ACHN (cell line): ENCODE results near the gene DMGDH.

ENCODE experiments used
- DNase-seq: peaks from one replicate; pipeline ENCODE4 v3.0.0-alpha.2; 2015
- in situ Hi-C: cut with HindIII; loops from 2 replicates; pipeline ENCODE4 v1.10.0; 2017; ENCODE audit warnings: low sequenced_read_pairs, low pct_ligation_motif_present, low pct_unique_long_range_greater_than_20kb

Gene DMGDH

DNA sequence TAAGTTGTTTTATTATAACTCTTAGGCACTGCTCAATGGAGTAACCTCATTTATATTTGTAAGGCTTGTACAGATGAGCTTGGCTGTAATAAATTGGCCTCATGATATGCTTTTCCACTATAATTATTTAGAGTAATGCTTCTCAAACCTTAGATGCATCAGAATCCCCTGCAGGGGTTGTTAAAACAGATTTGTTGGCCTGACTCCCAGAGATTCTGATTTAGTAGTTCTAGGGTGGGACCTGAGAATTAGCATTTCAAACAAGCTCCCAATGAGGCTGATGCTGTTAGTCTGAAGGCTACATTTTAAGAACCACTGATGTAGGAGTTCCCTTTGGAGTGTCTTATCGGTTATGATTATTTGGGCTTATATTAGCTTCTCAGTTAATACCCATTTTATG lies 46.1 kb downstream of the DMGDH start:
- in situ Hi-C loops = no loop called here
- DNase-seq = no peak

DNA sequence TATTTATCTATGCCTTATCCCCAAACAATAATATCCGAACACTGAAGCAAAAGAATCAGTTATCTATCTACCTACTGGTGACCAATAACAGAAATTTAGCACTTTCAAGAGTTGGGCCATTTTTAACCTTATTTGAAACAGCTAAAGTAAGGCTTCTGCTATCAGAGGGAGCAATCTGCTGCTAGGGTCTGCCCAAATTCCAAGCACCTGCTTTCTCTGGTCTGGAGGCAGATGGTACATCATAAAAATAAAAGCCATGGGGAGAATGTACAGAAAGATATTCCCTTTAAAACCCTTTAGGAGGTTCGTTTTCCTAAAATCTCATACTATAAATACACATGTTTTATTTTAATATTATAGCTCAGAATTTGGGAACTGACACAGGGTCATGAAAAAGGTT lies 46.7 kb downstream of the DMGDH start:
- in situ Hi-C loops = no loop called here
- no peak for DNase-seq

DNA sequence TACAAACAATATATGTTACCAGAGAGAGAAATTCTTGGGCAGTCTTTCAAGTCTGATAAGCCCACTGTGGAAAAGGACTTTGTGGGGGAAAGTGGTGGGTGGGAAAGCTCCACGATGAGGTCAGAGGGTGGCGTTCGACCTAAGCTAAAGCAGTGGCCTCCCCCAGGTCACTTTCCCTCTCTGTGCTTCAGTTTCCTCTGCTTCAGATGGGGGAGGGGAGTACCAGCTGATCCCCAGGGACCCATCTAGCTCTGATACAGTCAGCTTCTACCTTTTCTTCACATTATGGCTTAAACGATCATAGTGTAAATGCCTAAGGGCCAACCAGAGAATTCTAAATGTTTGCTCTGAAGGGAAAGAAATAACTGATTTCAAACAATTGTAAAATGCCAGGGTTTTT lies 47.7 kb downstream of the DMGDH start:
- DNase-seq = no peak
- in situ Hi-C loops = no loop called here

DNA sequence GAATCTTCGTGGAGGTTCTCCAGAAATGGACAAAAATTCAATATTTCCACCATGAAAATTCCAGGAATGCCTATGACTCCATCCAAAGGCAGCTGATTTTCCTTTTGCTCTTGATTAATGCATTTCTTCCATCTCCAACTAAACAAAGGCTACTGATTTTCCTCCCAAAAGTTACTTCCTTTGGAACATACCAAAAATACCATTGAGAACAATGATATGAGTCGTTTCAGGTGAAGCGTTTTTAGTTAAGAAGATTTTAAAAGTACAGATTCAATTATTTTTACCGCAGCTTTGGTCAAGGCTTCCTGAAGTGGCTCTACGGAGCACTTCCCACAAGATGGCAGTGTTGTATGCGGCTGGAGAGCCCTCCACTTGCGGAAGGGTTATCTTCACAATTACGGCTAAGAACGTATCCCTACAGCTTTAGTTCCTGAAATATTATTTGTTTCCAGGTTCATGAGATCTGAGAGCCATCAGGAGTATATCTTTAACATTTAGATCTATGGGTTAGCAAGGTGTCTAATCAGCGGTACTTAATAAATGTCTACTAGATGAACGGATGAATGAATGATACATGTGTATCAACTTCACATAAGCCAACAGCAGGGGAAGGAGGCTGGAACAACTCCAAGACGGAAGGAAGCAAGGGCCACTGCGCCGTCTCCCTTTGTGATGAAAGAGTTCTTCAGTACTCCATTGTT lies 48.5 kb downstream of the DMGDH start:
- peak; percentile 61 for DNase-seq
- in situ Hi-C loops = no loop called here

DNA sequence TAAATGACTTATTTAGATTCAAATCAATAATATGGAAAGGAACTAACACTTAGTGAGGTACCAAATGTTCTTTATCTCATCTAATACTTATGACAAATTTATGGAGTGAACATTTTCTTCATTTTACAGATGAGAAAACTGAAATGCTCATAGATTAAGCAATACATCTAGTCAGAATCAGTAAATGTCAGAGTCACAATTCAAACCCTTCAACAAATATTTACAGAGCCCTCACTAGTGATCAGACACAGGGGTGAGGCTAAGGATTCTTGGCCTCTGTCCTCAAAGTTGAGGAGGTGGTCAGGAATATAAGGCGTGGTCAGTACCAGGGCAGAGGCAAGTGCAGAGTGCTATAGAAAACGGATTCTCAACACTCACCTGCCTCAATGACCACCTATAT lies 54.8 kb downstream of the DMGDH start:
- in situ Hi-C loops = no loop called here
- no peak for DNase-seq

DNA sequence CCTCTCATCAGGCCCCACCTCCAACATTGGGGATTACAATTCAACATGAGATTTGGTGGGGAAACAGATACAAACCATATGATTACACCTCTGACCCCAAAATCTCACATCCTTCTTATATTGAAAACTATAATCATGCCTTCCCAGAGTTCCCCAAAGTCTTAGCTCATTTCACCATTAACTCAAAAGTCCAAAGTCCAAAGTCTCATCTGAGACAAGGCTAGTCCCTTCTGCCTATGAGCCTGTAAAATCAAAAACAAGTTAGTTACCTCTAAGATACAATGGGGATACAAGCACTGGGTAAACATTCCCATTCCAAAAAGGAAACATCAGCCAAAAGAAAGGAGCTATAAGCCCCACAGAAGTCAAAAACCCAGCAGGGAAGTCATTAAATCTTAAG lies 57.6 kb downstream of the DMGDH start:
- in situ Hi-C loops = no loop called here
- no peak for DNase-seq

DNA sequence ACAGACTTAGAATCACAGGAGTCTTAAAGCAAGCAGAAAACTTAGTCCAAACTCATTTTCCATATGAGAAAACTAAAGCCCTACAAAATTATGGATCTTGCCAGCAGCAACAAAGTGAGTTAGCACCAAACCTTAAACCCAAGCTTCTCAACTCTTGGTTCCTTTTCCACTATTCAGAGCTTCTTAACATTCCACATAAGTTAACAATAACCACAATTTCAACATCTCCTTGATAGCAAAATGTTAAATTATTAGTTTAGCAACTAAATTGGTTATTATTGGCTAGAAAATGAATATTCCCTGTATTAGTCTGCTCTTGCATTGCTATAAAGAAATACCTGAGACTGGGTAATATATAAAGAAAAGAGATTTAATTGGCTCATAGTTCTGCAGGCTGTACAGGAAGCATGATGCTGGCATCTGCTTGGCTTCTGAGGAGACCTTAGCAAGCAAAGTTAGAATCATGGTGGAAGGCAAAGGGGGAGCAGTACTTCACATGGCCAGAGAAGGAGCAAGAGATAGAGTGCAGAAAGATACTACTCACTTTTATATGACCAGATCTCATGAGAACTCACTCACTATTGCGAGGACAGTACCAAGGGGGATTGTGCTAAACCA lies 58.1 kb downstream of the DMGDH start:
- no peak for DNase-seq
- in situ Hi-C loops = no loop called here

DNA sequence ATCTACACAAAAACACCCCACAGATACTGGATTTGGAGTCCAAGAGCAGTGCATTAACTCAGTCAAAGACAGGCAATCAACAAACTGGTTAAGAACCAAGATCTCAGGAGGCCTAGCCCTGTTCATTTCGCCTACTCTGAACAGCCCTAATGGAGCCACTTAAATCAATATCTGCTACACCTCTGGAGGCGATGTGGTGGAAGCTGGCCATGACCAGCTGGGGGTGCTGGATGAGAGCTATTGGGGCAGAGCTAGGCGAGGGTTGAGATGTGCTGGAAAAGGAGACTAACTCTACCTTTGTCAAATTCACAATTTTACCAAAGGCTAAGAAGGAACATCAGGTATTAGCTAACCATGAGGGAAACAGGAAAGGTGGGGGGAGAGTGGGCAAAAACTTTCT lies 61.1 kb downstream of the DMGDH start:
- no peak for DNase-seq
- in situ Hi-C loops = no loop called here

DNA sequence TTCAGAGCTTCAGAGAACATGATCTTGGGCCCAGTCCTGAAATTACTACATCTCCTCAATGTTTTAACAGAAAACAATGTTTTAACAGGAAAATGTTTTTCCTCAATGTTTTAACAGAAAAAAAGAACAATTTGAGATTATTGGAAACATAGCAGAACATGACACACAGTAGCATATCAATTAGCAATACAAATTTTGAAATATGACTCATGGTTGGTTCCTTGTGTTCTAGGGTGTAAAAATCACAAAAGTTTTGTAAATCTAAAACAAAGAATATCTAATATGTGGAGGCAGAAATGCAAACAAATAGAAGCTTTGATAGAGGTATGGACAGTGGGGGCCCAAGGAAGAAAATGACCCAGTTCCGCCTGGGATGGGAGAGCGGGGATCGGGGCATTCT lies 61.6 kb downstream of the DMGDH start:
- in situ Hi-C loops = no loop called here
- no peak for DNase-seq

DNA sequence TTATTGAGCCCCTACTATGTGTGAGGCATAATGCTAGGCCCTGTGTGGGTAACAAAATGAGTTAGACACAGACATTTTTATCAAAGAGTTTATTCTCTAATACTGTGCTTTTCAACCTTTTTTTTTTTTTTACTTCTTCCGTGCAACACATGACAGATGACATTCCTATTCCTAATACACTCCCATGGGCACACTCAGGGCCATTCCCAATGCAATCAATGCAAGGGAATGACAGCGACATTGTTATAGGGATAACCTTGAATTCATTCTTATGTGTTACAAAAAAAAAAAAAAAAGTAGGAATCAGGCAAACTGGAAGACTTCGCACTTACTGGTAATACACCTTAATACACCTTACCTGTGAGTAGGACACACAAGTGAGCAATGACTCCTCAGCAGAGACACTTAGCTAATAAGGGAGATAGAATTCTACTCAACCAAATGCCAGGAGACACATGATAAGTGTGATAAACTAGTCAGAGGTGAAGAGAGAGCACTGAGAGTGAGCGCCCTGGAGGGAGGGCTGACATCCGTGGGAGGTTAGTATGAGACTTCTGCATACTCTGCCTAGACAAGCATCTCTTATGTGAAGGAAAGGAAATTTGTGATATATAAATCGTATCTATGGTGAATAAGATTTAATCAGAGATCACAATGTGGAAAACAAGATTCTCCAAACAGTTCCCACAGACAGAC lies 63.4 kb downstream of the DMGDH start:
- in situ Hi-C loops = no loop called here
- no peak for DNase-seq

DNA sequence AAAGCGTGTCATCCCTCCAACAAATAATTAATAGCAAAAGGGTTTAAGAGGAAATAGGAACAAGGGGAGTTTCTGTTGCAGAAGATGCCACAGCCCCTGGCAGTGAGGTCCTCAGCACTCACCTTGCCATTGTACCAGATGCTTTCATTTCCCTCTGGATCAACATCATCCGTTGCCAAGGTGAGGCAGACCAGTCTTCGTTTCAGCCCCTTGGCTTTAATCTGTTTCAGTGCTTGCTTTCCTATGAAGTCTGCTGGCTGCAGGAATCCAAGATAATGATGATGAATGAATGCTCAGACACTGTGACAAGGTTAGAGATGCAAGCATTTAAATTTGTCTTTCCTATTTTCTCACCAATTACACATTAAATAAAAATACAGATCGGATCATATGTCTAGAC lies 64.3 kb downstream of the DMGDH start:
- in situ Hi-C loops = no loop called here
- DNase-seq = no peak

DNA sequence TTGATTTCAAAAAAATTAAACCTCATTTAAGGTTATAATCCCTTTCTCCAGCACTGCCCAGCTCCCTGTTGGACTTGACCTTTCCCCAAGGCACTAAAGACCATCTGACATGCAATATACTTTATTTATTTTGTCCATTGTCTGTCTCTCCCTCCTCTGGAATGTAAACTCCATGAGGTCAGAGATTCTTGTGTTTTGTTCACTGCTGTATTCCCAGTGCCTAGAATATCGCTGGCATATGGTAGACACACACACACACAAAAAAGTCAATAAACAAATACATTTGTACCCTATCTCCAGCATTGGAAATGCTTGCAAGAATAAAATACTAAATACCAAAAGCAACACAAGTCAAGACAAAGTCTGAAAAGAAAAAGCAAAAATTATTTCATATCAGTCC lies 67.1 kb downstream of the DMGDH start:
- in situ Hi-C loops = no loop called here
- no peak for DNase-seq

DNA sequence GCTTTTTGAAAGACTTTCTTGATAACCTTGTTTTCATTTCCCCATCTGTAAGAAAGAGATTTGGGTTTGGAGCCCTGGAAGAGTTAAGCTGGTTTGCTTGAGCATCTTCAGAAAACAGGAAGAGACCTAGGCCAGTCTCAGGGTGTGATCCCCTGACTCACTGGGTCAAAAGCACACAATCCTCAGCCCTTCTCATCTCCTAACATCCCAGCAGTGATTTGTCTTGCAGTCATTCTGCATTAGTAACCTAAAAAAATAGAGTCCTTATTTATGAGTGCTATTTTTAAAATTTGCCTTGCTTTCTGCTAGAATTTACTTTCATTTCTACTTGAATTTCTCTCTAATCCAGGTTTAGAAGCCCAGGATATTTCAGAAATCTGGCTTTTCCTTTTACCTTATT lies 68.0 kb downstream of the DMGDH start:
- in situ Hi-C loops = no loop called here
- no peak for DNase-seq

DNA sequence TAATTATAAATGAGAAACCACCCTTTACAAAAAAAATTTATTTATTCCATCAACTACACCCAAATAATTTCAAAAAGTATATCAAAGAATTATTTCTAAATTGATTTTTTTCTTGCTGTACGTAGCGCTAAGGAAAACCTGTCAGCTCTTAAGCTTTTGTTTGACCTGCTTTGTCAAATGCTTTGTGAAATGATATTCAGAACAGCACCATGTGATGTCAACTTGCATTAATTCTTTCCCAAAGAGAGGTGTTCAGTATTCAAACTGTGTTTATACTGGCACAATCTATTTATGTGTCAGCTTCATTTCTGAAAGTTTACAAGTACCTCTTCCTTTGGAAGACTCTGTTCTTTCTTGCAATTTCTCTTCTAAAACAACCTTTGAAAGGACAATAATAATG lies 72.4 kb downstream of the DMGDH start:
- no peak for DNase-seq
- in situ Hi-C loops = no loop called here

DNA sequence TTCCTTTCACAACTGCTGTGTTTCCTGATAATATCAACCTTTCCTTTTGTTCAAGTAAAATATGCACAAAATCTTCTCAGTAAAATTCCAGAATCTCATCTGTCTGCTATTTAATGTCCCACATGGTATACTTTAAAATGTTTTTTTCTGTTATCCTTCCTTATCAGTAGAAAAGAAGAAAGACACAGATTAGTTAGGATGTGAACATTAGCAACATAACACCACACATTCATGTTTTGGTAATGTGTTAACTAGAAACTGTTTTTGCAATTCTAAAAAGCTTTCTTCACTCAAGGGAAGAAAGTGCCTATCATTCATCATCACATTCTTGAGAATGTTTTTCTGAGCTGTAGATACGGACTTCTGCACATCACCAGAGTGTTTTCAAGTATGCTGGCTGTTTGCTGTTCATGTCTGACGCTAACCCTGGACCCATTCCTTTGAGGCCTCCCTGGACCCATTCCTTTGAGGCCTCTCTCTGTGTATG lies 73.9 kb downstream of the DMGDH start:
- DNase-seq = no peak
- in situ Hi-C loops = no loop called here

DNA sequence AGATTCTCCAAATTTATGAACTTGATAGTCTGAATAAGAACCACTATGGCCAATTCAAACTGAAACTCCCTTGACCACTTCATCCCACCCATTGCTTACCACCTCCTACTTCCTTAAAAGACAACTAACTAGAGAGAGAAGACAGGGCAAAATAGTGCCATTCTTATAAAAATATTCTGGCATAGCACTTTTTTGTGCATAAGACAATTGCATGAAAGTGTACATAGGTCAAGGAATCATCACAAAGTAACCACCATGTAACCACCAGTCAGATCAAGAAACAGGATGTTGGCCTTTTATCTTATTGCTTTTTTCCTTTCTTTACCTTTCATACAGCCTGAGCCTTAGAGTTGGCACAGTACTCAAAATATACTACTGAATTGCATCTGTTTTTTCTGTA lies 76.3 kb downstream of the DMGDH start:
- in situ Hi-C loops = no loop called here
- DNase-seq = no peak

DNA sequence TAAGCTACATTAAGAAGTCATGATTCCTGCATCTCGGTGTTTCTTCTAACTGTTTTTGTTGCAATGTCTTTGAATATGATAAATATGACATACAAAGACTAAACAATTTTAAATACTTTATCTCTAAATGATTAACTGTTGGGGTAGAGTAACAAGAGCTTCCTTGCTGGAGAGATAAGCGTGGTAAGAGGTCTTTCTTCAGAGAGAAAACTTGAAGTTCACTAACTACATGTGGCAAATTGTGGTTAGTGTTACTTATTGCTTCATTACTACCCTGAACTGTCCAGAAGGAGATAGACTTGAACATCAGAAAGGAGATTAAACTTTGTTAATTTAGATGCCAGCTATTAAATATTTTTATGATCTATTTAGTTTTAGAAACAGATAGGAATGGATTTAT lies 77.3 kb downstream of the DMGDH start:
- DNase-seq = no peak
- in situ Hi-C loops = no loop called here

DNA sequence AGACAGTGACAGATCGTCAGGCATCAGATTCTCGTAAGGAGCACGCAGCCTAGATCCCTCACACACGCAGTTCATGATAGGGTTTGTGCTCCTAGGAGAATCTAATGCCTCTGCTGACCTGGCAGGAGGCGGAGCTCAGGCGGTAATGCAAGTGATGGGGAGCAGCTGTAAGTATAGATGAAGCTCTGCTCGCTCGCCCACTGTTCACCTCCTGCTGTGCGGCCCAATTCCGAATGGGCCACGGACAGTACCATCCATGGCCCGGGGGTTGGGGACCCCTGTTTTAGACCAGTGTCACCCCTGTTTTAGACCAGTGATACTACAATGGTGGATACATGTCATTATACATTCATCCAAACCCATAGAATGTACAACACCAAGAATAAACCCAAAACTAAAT lies 80.4 kb downstream of the DMGDH start:
- no peak for DNase-seq
- in situ Hi-C loops = no loop called here

DNA sequence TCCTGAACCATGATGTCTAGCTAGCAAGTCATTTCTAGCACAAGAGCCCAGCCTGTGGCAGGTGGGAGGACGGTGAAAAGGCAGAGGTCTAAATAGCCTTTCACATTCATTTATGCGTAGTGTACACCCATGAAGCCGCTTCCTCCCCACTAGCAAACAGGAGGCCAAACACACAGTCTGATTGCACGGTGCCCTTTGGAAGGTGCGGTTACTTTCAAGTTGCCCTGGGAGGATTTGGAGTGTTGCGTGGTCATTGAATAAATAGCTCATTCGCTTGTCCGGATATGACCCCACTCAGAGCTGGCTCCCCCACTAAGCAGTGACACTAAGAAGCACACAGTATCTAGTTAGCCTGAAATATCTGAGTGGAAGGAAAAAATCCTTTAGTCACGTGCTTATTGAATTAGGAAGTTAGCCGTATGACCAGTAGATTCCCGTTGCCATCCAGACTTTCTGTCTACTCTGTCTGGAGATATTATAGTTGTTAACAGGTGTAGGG lies 83.7 kb downstream of the DMGDH start:
- in situ Hi-C loops = no loop called here
- DNase-seq = peak; percentile 65
